ENCODE data around the gene PTCD1. TPM values are rescaled to one million over a fixed set of nuclear protein-coding genes. Genes with fewer than 3 reads are reported as not detected.

Gene PTCD1
- total and polyA plus RNA-seq, 2 of the 8 experiments (the other 6 are each of a cell fraction or from before 2014, with no cell fraction given), result 7.5 to 7.6 TPM

- H3K14ac ChIP-seq (ENCODE audit: insufficient read length), result no peak overlapping the region
- H2BK20ac ChIP-seq (ENCODE audit: low read length), result no peak overlapping the region
- peaks cover 0 to 3% (median 0%) of the 10 kb centered on the region in 4 experiments; a peak in 1 of 8 replicates for H3K36me3 ChIP-seq (ENCODE audit: control insufficient read depth in 2 of 4, insufficient read depth in 4 of 4, low read length in 3 of 4)
- no peak overlapping the region for H2BK12ac ChIP-seq (ENCODE audit: low read depth, low read length)
- H4K5ac ChIP-seq (ENCODE audit: insufficient read length, low read depth, low read length), result no peak overlapping the region
- H3K79me2 ChIP-seq (ENCODE audit: control insufficient read depth in 1 of 2, insufficient read depth in 2 of 2, low read length in 2 of 2), result peaks cover 0 to 10% of the 10 kb centered on the region in 2 experiments; a peak in 2 of 4 replicates
- peak overlapping the region; percentile 65 to 95 (median 70) for H3K4me3 ChIP-seq (ENCODE audit: extremely low read depth in 1 of 4, insufficient read depth in 2 of 4, low read depth in 3 of 4, low read length in 4 of 4)
- H2BK120ac ChIP-seq (replicated peaks; ENCODE audit: low read depth, low read length), result no peak overlapping the region
- DNase-seq (ENCODE audit: low read depth in 1 of 2, low spot score in 2 of 2), result peak in 1 of 2 experiments; percentile 70
- H4K8ac ChIP-seq (ENCODE audit: extremely low read depth, insufficient read depth, low read length), result no peak overlapping the region; the same call in 1 of the 2 replicates
- no peak overlapping the region for H4K91ac ChIP-seq (replicated peaks; ENCODE audit: insufficient read length, low read length)
- H3K27ac ChIP-seq (ENCODE audit: low read depth, low read length), result no peak overlapping the region; the same call in 1 of the 2 replicates
- H3K23me2 ChIP-seq (ENCODE audit: low read depth, low read length), result peaks cover 6% of the 10 kb centered on the region; the same call in 1 of the 2 replicates
- H2BK5ac ChIP-seq (ENCODE audit: low read depth, low read length), result no peak overlapping the region
- WGBS, 2 experiments (ENCODE audit: extremely low coverage in 1 of 2, insufficient coverage in 1 of 2, insufficient read length in 1 of 2, insufficient replicate concordance in 2 of 2, low coverage in 1 of 2, low lambda C conversion rate in 2 of 2, missing lambda C conversion rate in 1 of 2), result 25% methylated on average over 21 of the region's 58 CpGs; no CpG with 5 or more reads in 1 of the 2 experiments
- H3K27me3 ChIP-seq (replicated peaks in 1 of 4; ENCODE audit: control insufficient read depth in 3 of 4, extremely low read depth in 1 of 4, insufficient read depth in 3 of 4, low read length in 3 of 4), result no peaks in the 10 kb centered on the region
- no peak overlapping the region; a peak in 1 of 7 replicates for H3K9ac ChIP-seq (replicated peaks in 1 of 4; ENCODE audit: extremely low read depth in 1 of 4, low read depth in 3 of 4, low read length in 3 of 4)
- peak overlapping the region; percentile 47 to 61 for H3K4me2 ChIP-seq (ENCODE audit: insufficient read depth in 1 of 2, low read depth in 2 of 2, low read length in 2 of 2)
- FAIRE-seq, result no peak
- ChIA-PET CTCF (ENCODE audit: partially characterized antibody) (no interaction called here), POLR2A (ENCODE audit: partially characterized antibody) (interaction anchor here (0.9 to 5.5 kb wide), 5 partner anchors 15 to 197 kb away, joined by 3 to 49 read pairs (median 4); partner anchors contain the start of genes BUD31, CPSF4, PDAP1 and PTCD1)
- TF ChIP-seq GABPA (IDR thresholded peaks at IDR 0.05; ENCODE audit: borderline replicate concordance, insufficient read depth, low read length), result no peak
- no peak for TF ChIP-seq KDM5A (IDR thresholded peaks at IDR 0.05; ENCODE audit: low read length)
- TF ChIP-seq KDM1A (IDR thresholded peaks at IDR 0.05; ENCODE audit: borderline replicate concordance, low read length), result peak; percentile 85
- no peak for TF ChIP-seq JUN (IDR thresholded peaks at IDR 0.05; ENCODE audit: low read depth, low read length)
- TF ChIP-seq FOSL1 (IDR thresholded peaks at IDR 0.05; ENCODE audit: insufficient read depth, low read depth, low read length), result no peak
- peak; percentile 22 for TF ChIP-seq TAF7 (optimal IDR thresholded peaks at IDR 0.05; ENCODE audit: borderline replicate concordance, low read depth, low read length)
- TF ChIP-seq RAD21 (IDR thresholded peaks at IDR 0.05 in 1 of 2, conservative IDR thresholded peaks at IDR 0.05 in 1 of 2; ENCODE audit: low read depth in 2 of 2, low read length in 2 of 2), result no peak
- 0 out of 4 replicates have a peak, but pooled peaks of 1 of the 2 experiments have one; percentile 41 for TF ChIP-seq SIN3A (conservative IDR thresholded peaks at IDR 0.05 in 1 of 2, IDR thresholded peaks at IDR 0.05 in 1 of 2; ENCODE audit: low read depth in 1 of 2, low read length in 2 of 2)
- no peak for TF ChIP-seq EP300 (IDR thresholded peaks at IDR 0.05; ENCODE audit: borderline replicate concordance in 1 of 2, low read depth in 2 of 2, low read length in 2 of 2)
- no peak overlapping the region for H2AFZ ChIP-seq (ENCODE audit: low read length)
- H3K9me3 ChIP-seq (ENCODE audit: insufficient read depth in 2 of 2, low read depth in 1 of 2, low read length in 1 of 2), result no peaks in the 10 kb centered on the region
- peaks cover 0 to 5% (median 3%) of the 10 kb centered on the region in 4 experiments; a peak in 4 of 7 replicates for H3K4me1 ChIP-seq (replicated peaks in 1 of 4; ENCODE audit: control insufficient read depth in 3 of 4, insufficient read depth in 4 of 4, low read length in 3 of 4)
- H3K56ac ChIP-seq (replicated peaks; ENCODE audit: insufficient read length, low read depth, low read length), result no peak overlapping the region
- H3K79me1 ChIP-seq (ENCODE audit: low read depth, low read length), result peaks cover 3% of the 10 kb centered on the region; the same call in 1 of the 2 replicates
- no peak overlapping the region for H3K4ac ChIP-seq (replicated peaks; ENCODE audit: insufficient read length, low read depth, low read length)
- H3K23ac ChIP-seq (ENCODE audit: insufficient read length), result no peak overlapping the region
- H3K18ac ChIP-seq (ENCODE audit: extremely low read depth, low read length), result no peak overlapping the region; the same call in 1 of the 2 replicates
- peaks cover 4 to 5% of the 10 kb centered on the region in 2 experiments for H4K20me1 ChIP-seq (replicated peaks in 1 of 2; ENCODE audit: control insufficient read depth in 1 of 2, insufficient read depth in 2 of 2, low read length in 2 of 2)
- no peak overlapping the region for H2AK5ac ChIP-seq (ENCODE audit: low read depth, low read length)
- no peak overlapping the region for H2BK15ac ChIP-seq (ENCODE audit: low read length)
Observed at GRCh38 chr7:99375070-99375807, 63.4 kb downstream of the PTCD1 start.
